COLO668 (cell line): ENCODE results near the gene KSR1.
A peak's percentile ranks its signal among the peaks of the same experiment; 100 is the strongest.

ENCODE experiments used
- DNase-seq: peaks from one replicate; lab custom pipeline; 2025; ENCODE audit not compliant: unreplicated experiment; lab: John Stamatoyannopoulos, UW

The KSR1 gene

GRCh38 chr17:27512511-27513346 is 56.5 kb downstream of the KSR1 start:
- no peak for DNase-seq

GRCh38 chr17:27513849-27514248 is 57.6 kb downstream of the KSR1 start:
- no peak for DNase-seq

GRCh38 chr17:27514595-27515413 is 58.6 kb downstream of the KSR1 start:
- no peak for DNase-seq

GRCh38 chr17:27518048-27518447 is 61.8 kb downstream of the KSR1 start:
- DNase-seq = no peak

GRCh38 chr17:27518545-27519521 is 62.6 kb downstream of the KSR1 start:
- no peak for DNase-seq

- no peak for DNase-seq
Measured at GRCh38 chr17:27519550-27519949, 63.3 kb downstream of the KSR1 start.

- DNase-seq = no peak
Measured at GRCh38 chr17:27520491-27521185, 64.4 kb downstream of the KSR1 start.

GRCh38 chr17:27521281-27522027 is 65.2 kb downstream of the KSR1 start:
- DNase-seq = no peak

- no peak for DNase-seq
Measured at GRCh38 chr17:27522028-27522635, 65.9 kb downstream of the KSR1 start.

- no peak for DNase-seq
Measured at GRCh38 chr17:27523712-27524111, 67.5 kb downstream of the KSR1 start.

GRCh38 chr17:27524594-27524993 is 68.3 kb downstream of the KSR1 start:
- DNase-seq = no peak

GRCh38 chr17:27525316-27525715 is 69.1 kb downstream of the KSR1 start:
- no peak for DNase-seq

- no peak for DNase-seq
Measured at GRCh38 chr17:27525836-27526603, 69.8 kb downstream of the KSR1 start.

GRCh38 chr17:27526604-27527002 is 70.4 kb downstream of the KSR1 start:
- no peak for DNase-seq

GRCh38 chr17:27529230-27529796 is 73.1 kb downstream of the KSR1 start:
- peak; percentile 18 for DNase-seq

GRCh38 chr17:27530764-27531391 is 74.6 kb downstream of the KSR1 start:
- peak; percentile 35 for DNase-seq

- peak; percentile 6 for DNase-seq
Measured at GRCh38 chr17:27531469-27531961, 75.3 kb downstream of the KSR1 start.
